GM19324 (cell line): ENCODE data around the gene MAN2A2.
"Not testable (repeated sequence)": the region's sequence is repeated elsewhere in the genome, so short reads cannot be mapped to it uniquely, and the experiment has no call there.

ENCODE experiments used
- ATAC-seq: cut with Tn5 transposase; IDR thresholded peaks from one replicate; pipeline ENCODE4 v1.9.1; 2021; ENCODE audit warnings: mild to moderate bottlenecking, moderate library complexity; ENCODE audit not compliant: unreplicated experiment, low FRiP score

MAN2A2 gene

DNA sequence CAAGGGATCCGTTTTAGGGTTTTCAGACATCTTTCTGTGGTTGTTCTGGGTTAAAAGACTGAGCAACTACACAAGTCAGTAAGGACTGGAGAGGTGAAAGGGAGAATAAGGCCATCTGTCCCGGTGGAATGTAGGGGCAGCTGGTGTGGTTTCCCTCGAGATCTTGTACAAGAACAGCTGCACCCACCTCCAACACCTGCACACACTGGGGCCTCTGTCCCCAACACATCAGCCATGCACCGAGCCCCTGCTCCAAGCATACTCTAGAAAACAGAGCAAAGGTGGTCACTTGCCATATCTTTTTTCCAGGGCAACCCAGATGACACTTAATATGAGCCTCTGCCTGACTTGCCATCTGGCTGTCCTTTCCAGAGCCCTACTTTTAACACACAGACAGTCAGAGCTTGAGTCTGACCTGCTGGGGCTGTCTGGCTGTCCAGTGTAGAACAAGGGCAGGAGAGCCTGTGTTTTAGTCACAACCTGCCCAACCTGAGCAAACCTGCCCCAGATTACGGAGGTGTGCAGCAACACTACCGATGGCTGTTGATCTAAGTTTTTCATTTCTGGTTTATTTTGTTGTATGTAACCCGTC, 12.2 kb downstream of the MAN2A2 start:
- no peak for ATAC-seq

- no peak for ATAC-seq
These were observed 12.8 kb downstream of the MAN2A2 start for GRCh38 chr15:90915808-90916440.

GRCh38 chr15:90916461-90916860, 13.4 kb downstream of the MAN2A2 start:
- no peak for ATAC-seq

- no peak for ATAC-seq
These were observed 14.5 kb downstream of the MAN2A2 start for GRCh38 chr15:90917569-90917968.

GRCh38 chr15:90918034-90918788, 15.1 kb downstream of the MAN2A2 start:
- ATAC-seq, result no peak

DNA sequence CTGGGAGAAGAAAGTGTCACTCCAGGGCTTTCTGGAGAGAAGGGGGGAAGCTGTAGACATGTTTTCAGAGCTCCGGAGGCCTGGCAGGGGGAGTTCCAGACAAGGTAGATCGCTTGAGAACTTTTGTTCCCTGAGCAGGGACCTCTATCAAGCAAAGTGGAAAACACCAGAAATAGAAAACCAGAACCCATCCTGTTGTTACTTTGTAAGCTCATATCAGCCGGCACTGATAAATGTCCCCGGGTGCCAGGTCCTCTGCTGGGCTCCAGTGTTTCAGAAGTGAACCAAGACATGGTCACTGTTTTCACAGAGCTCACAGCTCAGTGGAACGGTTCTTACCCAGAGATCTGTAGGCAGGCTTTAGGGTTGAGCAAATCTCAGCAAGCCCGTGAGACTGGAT, 15.7 kb downstream of the MAN2A2 start:
- ATAC-seq, result no peak

- no peak for ATAC-seq
These were observed 18.8 kb downstream of the MAN2A2 start for GRCh38 chr15:90921887-90922286.

GRCh38 chr15:90922712-90923322, 19.7 kb downstream of the MAN2A2 start:
- peak; percentile 75 for ATAC-seq

DNA sequence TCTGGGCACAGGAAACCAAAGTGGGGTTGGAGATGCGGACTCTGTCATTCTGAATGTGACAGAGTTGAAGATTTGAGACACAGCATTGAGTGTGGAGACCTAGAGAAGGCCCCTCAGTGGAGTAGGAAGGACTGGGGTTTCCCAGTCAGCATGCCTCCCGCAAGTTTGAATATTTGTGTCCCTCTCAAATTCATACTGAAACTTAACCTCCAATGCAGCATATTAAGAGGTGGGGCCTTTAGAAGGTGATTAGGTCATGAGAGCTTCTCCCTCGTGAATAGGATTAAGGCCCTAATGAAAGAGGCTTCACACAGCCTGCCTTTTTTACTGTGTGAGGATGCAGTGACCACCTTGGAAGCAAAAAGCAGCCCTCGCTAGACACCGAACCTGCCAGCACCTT, 21.3 kb downstream of the MAN2A2 start:
- ATAC-seq, result peak; percentile 49

DNA sequence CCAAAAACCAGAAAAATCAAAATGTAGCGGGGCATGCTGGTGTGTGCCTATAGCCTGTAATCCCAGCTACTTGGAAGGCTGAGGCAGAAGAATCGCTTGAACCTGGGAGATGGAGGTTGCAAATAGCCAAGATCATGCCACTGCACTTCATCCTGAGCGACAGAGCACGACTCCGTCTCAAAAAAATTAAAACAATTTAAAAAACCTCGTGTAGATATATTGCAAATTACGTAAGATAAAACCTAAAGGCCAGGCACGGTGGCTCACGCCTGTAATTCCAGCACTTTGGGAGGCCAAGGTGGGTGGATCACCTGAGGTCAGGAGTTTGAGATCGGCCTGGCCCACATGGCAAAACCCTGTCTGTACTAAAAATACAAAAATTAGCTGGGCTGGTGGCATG, 23.7 kb downstream of the MAN2A2 start:
- ATAC-seq, result not testable (repeated sequence)

- not testable (repeated sequence) for ATAC-seq
These were observed 25.0 kb downstream of the MAN2A2 start for GRCh38 chr15:90928106-90928505.

DNA sequence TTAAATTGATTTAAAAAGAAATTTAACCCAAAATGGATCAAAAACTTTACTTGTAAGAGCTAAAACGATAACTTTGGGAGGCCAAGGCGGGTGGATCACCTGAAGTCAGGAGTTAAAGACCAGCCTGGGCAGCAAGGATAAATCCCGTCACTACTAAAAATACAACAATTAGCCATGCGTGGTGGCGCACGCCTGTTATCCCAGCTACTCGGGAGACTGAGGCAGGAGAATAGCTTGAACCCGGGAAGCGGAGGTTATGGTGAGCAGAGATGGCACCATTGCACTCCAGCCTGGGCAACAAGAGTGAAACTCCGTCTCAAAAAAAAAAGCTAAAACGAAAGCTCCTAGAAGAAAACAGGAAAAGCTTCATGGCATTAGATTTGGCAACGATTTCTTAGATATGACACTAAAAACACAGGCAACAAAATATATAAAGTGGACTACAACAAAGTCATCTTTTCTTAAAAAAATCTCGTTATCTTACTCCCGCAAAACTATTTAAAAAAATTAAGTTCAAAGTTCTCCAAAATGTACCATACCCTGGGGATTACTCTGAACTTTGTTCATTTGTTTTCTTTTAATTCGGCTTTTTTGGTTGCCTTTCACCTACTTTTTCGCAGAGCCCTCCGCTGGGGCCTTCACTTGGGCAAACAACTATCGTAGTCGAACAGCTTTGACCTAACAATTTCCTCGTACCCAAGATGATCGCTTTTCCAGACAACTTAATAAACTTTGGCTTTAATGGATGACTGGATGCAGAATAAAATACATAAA, 26.3 kb downstream of the MAN2A2 start:
- ATAC-seq, result no peak

DNA sequence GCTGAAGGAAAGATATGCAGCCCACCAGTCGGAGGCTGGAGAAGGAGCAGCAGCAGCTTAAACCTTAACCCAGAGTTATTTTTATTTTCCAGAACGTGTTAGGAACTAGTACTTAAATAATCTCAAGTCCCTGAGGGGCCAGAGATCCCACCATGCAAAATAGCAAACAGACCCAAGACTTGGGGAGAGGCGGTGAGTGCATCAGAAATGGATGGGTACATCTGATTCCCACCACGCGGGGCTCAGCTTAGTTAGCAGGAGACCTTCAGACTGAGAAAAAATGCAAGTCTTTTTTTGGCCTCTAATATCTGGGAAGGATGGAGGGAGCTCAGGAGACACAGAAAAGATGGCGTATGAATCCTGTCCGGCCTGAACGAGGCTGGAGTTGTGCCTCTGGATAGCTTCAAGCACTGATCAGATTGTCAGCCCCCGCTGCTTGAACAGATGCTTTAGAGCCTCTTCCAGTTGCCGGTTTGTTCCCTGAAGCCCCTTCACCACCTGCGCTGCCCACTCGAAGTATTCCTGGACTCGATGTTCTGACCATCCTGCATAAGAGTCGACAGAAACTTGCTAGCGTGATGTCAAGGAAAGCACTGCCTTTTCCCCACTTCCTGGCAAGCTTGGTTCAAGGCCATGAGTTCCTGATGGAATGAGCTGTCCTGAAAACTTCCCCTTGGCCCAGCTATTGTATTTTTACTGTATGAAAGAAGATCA, 27.9 kb downstream of the MAN2A2 start:
- ATAC-seq, result no peak

- ATAC-seq, result no peak
These were observed 28.4 kb downstream of the MAN2A2 start for GRCh38 chr15:90931575-90931827.

DNA sequence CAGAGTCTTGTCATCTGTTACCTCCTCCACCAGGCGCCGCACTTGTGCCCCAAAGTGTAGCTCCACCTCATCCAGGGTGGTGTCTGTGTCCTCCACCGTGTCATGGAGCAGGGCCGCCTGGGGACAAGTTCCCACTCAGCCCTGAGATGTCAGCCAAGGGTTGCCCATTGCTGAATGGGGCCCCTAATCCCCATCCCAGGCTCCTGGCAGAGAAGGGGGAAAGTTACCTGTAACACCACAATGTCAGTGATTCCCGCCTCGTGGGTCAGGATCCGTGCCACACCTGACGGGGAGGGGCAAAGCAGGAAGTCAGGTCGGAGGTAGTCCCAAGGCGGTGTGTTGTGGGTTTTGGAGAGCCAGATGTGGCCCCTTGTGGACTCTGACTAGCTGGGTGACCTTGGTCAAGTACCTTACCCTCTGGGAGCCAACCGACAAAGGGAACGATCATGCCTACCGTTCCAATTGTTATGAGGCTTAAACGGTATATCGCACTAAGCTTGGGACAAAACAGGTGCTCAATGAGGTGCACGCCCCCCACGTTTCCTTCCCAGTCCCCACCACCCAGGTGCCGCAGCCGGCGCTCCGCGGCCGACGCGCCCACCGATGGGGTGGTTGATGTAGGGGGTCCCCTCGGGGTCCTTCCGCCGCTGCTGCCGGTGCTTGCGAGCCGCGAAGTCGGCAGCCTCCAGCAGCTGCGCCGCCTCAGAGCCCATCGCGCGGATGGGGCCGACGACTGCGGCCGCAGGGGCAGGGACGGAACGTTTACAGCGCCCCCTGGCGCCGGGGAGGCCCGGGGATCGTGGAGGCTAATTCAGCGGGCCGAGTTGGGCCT, 28.9 kb downstream of the MAN2A2 start, which contains the start of gene HDDC3:
Gene HDDC3 (minus strand): TSS at position 722 of the 832 bp plus-strand sequence. CDS start 9 bp downstream, at position 713.
- peak; percentile 49 for ATAC-seq

- no peak for ATAC-seq
These were observed 29.5 kb downstream of the MAN2A2 start for GRCh38 chr15:90932660-90932991.

GRCh38 chr15:90933301-90933700, 30.2 kb downstream of the MAN2A2 start:
- no peak for ATAC-seq

DNA sequence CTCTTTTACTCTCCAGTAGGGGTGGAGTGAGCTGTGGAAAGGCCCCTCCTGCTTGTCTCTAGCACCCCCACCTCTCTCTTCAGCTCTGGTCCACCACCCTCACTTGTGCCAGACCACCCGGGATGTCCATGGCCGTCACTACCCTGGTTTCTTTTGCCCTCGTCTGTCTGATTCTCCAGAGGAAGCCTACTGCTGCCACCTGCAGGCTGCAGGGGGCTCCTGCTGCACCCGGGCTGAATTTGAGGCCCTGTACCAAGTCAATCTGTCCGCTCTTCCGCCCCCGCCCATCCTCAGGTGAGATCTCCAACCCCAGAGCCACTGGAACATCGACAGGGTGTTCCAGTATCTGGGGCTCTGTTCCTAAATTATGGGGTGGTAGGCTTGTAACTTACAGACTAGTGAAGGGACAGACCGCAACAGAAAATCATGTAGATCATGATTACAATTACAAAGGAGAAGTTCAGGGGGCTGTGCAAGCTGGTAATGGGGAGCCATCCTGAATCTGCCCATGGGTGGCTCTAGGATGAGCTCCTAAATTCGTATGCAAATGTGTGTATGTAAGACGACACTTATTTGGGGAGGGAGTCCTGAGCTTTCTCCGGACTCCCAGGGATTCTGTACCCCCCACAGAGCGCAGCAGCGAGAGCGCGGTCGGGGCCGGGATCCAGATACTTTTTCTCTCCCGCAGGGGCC, 31.3 kb downstream of the MAN2A2 start:
- no peak for ATAC-seq
